ENCODE results near the gene ZBTB46. TPM values are rescaled to one million over a fixed set of nuclear protein-coding genes. Genes with fewer than 3 reads are reported as not detected.

The ZBTB46 gene
- total RNA-seq, 1 donor from 2014 or later, result 21.5 TPM

DNA sequence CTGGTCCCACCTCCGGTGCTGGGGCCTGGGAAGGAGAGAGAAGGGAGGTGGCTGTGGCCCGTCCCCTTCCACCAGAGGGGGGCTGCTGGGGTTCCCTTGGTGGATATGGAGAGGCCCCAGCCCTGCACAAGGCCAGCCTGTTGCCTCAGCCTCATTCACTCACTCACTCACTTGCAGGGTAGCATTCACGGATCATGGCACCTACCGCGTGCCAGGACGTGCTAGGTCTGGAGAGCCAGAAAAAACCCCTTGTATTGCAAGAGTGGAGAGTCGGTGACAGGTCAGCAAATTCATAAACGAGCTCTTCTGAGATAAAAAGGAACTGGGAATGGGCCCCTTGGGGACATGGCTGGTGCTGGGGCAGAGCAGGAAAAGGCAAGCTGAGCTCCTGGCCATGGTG lies 6.4 kb upstream of the ZBTB46 start:
- DNase-seq, result no peak

GRCh38 chr20:63836458-63837344 lies 5.6 kb upstream of the ZBTB46 start:
- DNase-seq, result no peak

- peak; percentile 51 for DNase-seq
Measured at GRCh38 chr20:63835021-63835858, 4.2 kb upstream of the ZBTB46 start.

GRCh38 chr20:63834491-63834880 lies 3.4 kb upstream of the ZBTB46 start:
- DNase-seq, result no peak

GRCh38 chr20:63833776-63834490 lies 2.9 kb upstream of the ZBTB46 start:
- no peak for DNase-seq

DNA sequence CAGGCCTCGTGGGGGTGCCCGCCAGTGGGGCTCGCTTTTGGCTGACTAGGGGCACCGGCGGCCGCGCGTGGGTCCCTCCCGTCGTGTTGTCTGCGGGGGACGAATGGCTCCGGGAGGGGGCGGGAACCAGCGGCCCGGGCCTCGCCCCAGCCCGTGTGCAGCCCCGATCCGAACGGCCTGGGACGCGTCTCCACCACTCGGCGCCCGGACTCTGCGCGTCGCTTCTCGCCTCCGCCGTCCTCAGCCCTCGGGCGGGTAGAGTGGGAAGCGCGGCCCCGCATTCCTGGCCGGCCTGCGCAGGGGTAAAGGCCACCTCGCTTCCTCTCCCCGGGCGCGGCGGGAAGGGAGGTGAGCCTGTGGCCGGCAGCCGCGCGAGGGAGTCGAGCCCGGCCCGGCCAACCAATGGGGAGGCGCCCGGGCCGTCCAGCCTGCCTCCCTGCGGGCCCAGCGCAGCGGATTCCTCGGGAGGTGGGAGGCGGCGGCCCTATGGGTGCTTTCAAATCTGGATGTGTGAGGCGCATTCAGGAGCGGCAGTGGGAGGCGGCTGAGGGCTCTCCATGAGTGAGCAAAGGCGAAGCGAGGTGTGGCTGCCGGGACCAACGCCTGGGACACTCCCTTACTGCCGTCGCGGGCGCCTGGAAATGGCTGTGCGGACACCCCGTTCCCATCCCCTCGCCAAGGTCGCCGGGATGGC lies 1.1 kb upstream of the ZBTB46 start:
- DNase-seq, result no peak

- no peak for DNase-seq
Measured at GRCh38 chr20:63831646-63831992, 555 bp upstream of the ZBTB46 start.

- no peak for DNase-seq
Measured at GRCh38 chr20:63829945-63830835, 874 bp downstream of the ZBTB46 start.

- no peak for DNase-seq
Measured at GRCh38 chr20:63829603-63829944, 1.5 kb downstream of the ZBTB46 start.

DNA sequence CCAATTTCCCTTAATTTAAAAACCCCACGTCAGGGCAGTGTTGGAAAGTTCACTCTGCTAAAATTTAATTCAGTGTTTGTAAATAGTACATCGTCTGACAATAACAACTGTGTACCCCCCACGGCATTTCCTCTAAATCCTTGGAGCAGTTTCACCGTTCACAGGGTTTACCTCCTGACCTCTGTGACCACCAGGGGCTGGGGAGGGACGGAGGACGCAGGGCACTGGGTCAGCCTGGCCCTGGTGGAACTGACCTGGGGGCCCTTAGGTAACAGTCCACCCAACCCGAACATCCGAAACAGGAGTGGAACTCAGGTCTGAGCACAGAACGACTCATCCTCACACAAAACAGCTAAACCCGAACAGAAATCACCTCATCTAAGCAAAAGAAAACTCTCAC lies 2.1 kb downstream of the ZBTB46 start:
- DNase-seq, result no peak

GRCh38 chr20:63828545-63828944 lies 2.5 kb downstream of the ZBTB46 start:
- DNase-seq, result no peak

GRCh38 chr20:63828124-63828523 lies 2.9 kb downstream of the ZBTB46 start:
- DNase-seq, result no peak

- DNase-seq, result no peak
Measured at GRCh38 chr20:63826753-63827152, 4.3 kb downstream of the ZBTB46 start.

DNA sequence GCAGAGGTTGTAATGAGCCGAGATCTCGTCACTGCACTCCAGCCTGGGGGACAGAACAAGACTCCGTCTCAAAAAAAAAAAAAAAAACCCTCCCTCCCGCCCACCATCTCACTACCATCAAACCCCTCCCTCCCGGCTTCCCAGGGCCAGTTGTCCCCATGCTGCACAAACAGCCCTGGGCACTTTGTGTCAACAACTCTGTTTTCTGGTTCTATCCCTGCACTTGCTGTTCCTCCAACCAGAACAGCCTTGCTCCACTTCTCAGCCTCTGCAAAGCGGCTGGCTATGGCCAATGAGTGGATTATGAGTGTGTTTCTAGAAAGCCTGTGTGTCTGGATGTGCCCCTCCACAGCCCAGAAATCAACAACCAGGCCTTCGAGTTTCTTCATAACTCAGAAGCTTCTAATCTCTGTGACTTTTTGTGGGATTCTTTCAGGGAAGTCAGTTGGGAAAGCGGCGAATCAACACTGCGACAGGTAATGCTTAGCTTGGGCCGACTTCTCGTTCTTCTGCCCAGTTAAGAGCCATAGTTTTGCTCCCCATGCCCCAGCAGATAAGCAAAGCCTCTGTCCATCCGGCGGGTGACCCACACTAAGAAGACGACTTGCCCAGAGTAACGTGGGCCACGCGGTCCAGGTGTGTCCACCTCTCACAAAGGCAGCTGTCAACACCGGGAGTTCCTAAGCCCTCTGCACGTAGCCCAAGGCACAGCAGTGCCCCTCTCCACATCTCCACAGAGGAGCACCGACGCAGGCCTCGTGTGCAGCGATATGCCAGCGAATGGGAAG lies 5.5 kb downstream of the ZBTB46 start:
- DNase-seq, result no peak

- DNase-seq, result no peak
Measured at GRCh38 chr20:63823691-63824311, 7.3 kb downstream of the ZBTB46 start.

GRCh38 chr20:63822276-63822696 lies 8.8 kb downstream of the ZBTB46 start:
- no peak for DNase-seq

DNA sequence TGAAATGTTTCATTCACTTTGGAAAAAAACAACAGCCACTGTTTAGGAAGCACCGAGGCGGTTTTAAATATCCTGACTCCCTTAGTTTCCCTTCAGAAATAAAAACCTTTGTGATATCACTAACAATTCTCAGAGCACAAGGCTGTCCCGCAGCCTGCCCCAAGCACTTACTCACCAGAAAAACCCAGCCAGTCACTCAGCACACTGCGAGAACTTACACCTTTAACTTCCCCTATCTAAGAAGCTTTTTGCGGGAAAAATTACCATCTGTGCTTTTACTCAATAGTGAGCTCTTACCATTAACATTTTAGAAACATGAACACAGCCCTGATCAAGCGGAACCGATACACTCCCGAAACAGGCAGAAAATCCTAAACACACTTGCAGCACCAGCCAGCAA lies 9.3 kb downstream of the ZBTB46 start:
- no peak for DNase-seq

DNA sequence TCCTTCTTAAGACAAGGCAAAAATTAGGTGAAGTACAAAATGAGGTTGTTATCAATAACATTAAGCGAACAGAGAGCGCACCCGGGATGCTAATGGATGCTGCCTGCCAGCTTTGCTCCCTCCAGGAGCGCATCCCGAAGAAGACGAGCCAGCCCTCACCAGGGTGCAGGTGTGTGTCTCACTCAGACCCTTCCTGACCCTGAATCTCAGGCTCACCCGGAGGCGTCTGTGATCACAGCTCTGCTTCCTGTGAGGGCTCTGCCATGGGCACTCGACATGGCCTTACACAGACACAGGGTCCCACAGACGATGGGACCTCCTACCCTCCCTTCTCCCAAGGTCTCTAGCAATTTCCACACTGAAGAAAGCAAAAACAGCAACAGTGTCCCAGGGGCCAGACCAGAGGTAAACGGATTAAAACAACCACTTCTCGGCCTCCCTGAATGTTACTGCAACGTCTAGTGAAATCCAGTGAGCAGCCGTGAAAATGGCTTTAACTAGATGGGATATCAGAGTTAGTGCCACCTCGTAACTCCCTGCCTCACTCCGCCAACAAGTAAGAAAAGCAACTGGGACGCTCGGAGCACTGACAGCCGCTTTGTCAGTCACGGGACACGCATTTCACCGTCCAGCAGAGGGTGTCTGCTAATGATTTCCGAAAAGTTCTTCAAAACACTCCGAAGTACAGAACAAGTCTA lies 11.7 kb downstream of the ZBTB46 start:
- DNase-seq, result no peak

DNA sequence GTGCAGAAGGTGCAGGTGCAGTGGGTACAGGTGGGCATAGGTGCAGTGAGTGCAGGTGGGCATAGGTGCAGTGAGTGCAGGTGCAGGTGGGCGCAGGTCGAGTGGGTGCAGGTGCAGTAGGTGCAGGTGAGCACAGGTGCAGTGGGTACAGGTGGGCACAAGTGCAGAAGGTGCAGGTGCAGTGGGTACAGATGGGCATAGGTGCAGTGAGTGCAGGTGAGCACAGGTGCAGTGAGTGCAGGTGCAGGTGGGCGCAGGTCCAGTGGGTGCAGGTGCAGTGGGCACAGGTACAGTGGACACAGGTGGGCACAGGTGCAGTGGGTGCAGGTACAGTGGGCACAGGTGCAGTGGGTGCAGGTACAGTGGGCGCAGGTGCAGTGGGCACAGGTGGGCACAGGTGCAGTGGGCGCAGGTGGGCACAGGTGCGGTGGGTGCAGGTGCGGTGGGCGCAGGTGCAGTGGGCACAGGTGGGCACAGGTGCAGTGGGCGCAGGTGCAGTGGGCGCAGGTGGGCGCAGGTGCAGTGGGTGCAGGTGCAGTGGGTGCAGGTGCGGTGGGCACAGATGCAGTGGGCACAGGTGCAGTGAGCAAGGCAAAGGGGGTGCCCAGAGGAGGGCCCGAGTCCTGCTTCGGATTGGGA lies 15.3 kb downstream of the ZBTB46 start:
- no peak for DNase-seq
